Activated T-helper 1 cell treated with anti-CD3 and anti-CD28 coated beads, Interleukin-12 subunit alpha, Interleukin-12 subunit beta, Interleukin-2, Interleukin-4 antibody, amounts not matched to agents 30 ng/mL and 10 ng/mL and 1 ng/mL, durations not matched to agents 14 hours and 24 hours and 36 hours (primary cell): ENCODE data around the gene CCL19. TPM values are rescaled to one million over a fixed set of nuclear protein-coding genes. Genes with fewer than 3 reads are reported as not detected.

Experiments
- DNase-seq: peaks from one replicate; pipeline ENCODE4 v3.0.0; 2021; ENCODE audit warnings: low spot score
- H3K27ac Mint-ChIP-seq: one replicate; pipeline ENCODE4 v1.8.0; 2021; ENCODE audit warnings: mild to moderate bottlenecking, mixed read lengths
- H3K27me3 Mint-ChIP-seq: one replicate; pipeline ENCODE4 v1.8.0; 2022; ENCODE audit warnings: mild to moderate bottlenecking, moderate library complexity, mixed read lengths; ENCODE audit not compliant: insufficient read depth
- H3K36me3 Mint-ChIP-seq: one replicate; pipeline ENCODE4 v1.8.0; 2021; ENCODE audit warnings: low read depth, mixed read lengths
- H3K4me1 Mint-ChIP-seq: one replicate; pipeline ENCODE4 v1.8.0; 2021; ENCODE audit warnings: low read depth, mixed read lengths
- H3K4me3 Mint-ChIP-seq: one replicate; pipeline ENCODE4 v1.8.0; 2021; ENCODE audit warnings: mild to moderate bottlenecking, moderate library complexity, mixed read lengths
- H3K9me3 Mint-ChIP-seq: one replicate; pipeline ENCODE4 v1.8.0; 2021; ENCODE audit warnings: mixed read lengths
- intact Hi-C: fragments of 100-400 bp; cut with micrococcal nuclease; formaldehyde crosslinking; loops from one replicate; pipeline ENCODE4 v1.15.1; 2024
- total RNA-seq: library from RNA; stranded (reverse); gene quantifications from 2 replicates; pipeline ENCODE4 v1.2.3, GENCODE V29; 2022

CCL19 gene
- total RNA-seq, 1 donor from 2014 or later: not detected

GRCh38 chr9:34688329-34689115 lies 2.6 kb downstream of the CCL19 start:
- Mint-ChIP-seq H3K4me3 (no peak overlapping the region), H3K27me3 (no peaks in the 10 kb centered on the region), H3K4me1 (peaks cover 6% of the 10 kb centered on the region), H3K9me3 (no peaks in the 10 kb centered on the region), H3K27ac (no peak overlapping the region), H3K36me3 (no peaks in the 10 kb centered on the region)
- DNase-seq: no peak
- intact Hi-C loops: no loop called here

- Mint-ChIP-seq H3K27ac (no peak overlapping the region), H3K27me3 (no peaks in the 10 kb centered on the region)
- intact Hi-C loops: no loop called here
These were observed 3.6 kb downstream of the CCL19 start for GRCh38 chr9:34687276-34688030.

GRCh38 chr9:34686732-34687131 lies 4.3 kb downstream of the CCL19 start:
- H3K27me3 Mint-ChIP-seq: no peaks in the 10 kb centered on the region
- intact Hi-C loops: no loop called here
- H3K27ac Mint-ChIP-seq: no peak overlapping the region
- peaks cover 6% of the 10 kb centered on the region for H3K4me1 Mint-ChIP-seq
- H3K9me3 Mint-ChIP-seq: no peaks in the 10 kb centered on the region
- DNase-seq: no peak
- no peaks in the 10 kb centered on the region for H3K36me3 Mint-ChIP-seq
- H3K4me3 Mint-ChIP-seq: no peak overlapping the region

More at GRCh38 chr9:34687276-34688030, 3.6 kb downstream of the CCL19 start:
- Mint-ChIP-seq H3K4me3 (no peak overlapping the region), H3K36me3 (no peaks in the 10 kb centered on the region), H3K4me1 (peaks cover 6% of the 10 kb centered on the region), H3K9me3 (no peaks in the 10 kb centered on the region)
- no peak for DNase-seq

- Mint-ChIP-seq H3K36me3 (no peaks in the 10 kb centered on the region), H3K4me1 (peaks cover 6% of the 10 kb centered on the region), H3K4me3 (no peak overlapping the region), H3K9me3 (no peaks in the 10 kb centered on the region), H3K27me3 (no peaks in the 10 kb centered on the region), H3K27ac (no peak overlapping the region)
- DNase-seq: no peak
- intact Hi-C loops: no loop called here
These were observed 4.8 kb downstream of the CCL19 start for GRCh38 chr9:34686231-34686630.

- peaks cover 6% of the 10 kb centered on the region for H3K4me1 Mint-ChIP-seq
- H3K4me3 Mint-ChIP-seq: no peak overlapping the region
- H3K27ac Mint-ChIP-seq: no peak overlapping the region
- DNase-seq: no peak
- intact Hi-C loops: no loop called here
- no peaks in the 10 kb centered on the region for H3K36me3 Mint-ChIP-seq
- no peaks in the 10 kb centered on the region for H3K9me3 Mint-ChIP-seq
- no peaks in the 10 kb centered on the region for H3K27me3 Mint-ChIP-seq
These were observed 5.5 kb downstream of the CCL19 start for GRCh38 chr9:34685591-34685990.

- Mint-ChIP-seq H3K36me3 (no peaks in the 10 kb centered on the region), H3K27ac (no peak overlapping the region), H3K27me3 (no peaks in the 10 kb centered on the region), H3K4me3 (no peak overlapping the region), H3K9me3 (no peaks in the 10 kb centered on the region), H3K4me1 (peaks cover 6% of the 10 kb centered on the region)
- DNase-seq: no peak
- intact Hi-C loops: no loop called here
These were observed 6.3 kb downstream of the CCL19 start for GRCh38 chr9:34684816-34685215.

GRCh38 chr9:34684145-34684544 lies 6.9 kb downstream of the CCL19 start:
- H3K4me1 Mint-ChIP-seq: peaks cover 6% of the 10 kb centered on the region

GRCh38 chr9:34675869-34676268 lies 15.2 kb downstream of the CCL19 start:
- intact Hi-C loops: loop anchor here (1.0 kb wide), 1 partner anchor 26 kb away; no protein-coding TSS in a partner anchor
- Mint-ChIP-seq H3K27me3 (peaks cover 4% of the 10 kb centered on the region), H3K4me3 (no peak overlapping the region), H3K9me3 (no peaks in the 10 kb centered on the region), H3K36me3 (no peaks in the 10 kb centered on the region), H3K27ac (no peak overlapping the region), H3K4me1 (no peaks in the 10 kb centered on the region)
- no peak for DNase-seq

More at GRCh38 chr9:34684145-34684544, 6.9 kb downstream of the CCL19 start:
- Mint-ChIP-seq H3K4me3 (no peak overlapping the region), H3K36me3 (no peaks in the 10 kb centered on the region), H3K27me3 (no peaks in the 10 kb centered on the region), H3K9me3 (no peaks in the 10 kb centered on the region), H3K27ac (no peak overlapping the region)
- DNase-seq: no peak
- intact Hi-C loops: no loop called here

- intact Hi-C loops: loop anchor here (1.0 kb wide), 1 partner anchor 27 kb away; no protein-coding TSS in a partner anchor
These were observed 15.9 kb downstream of the CCL19 start for GRCh38 chr9:34675048-34675714.

GRCh38 chr9:34674440-34674839 lies 16.6 kb downstream of the CCL19 start:
- intact Hi-C loops: no loop called here
- Mint-ChIP-seq H3K4me1 (no peaks in the 10 kb centered on the region), H3K36me3 (peaks cover 4% of the 10 kb centered on the region)

More at GRCh38 chr9:34675048-34675714, 15.9 kb downstream of the CCL19 start:
- peak; percentile 31 for DNase-seq
- H3K9me3 Mint-ChIP-seq: no peaks in the 10 kb centered on the region
- H3K27me3 Mint-ChIP-seq: peaks cover 4% of the 10 kb centered on the region
- H3K27ac Mint-ChIP-seq: no peak overlapping the region
- H3K36me3 Mint-ChIP-seq: peaks cover 4% of the 10 kb centered on the region
- H3K4me1 Mint-ChIP-seq: no peaks in the 10 kb centered on the region
- H3K4me3 Mint-ChIP-seq: no peak overlapping the region

GRCh38 chr9:34671307-34671706 lies 19.8 kb downstream of the CCL19 start:
- intact Hi-C loops: no loop called here
- no peak overlapping the region for H3K27ac Mint-ChIP-seq

More at GRCh38 chr9:34674440-34674839, 16.6 kb downstream of the CCL19 start:
- Mint-ChIP-seq H3K4me3 (no peak overlapping the region), H3K27ac (no peak overlapping the region), H3K27me3 (peaks cover 4% of the 10 kb centered on the region), H3K9me3 (peaks cover under 1% of the 10 kb centered on the region)
- DNase-seq: no peak

GRCh38 chr9:34669809-34670562 lies 21.1 kb downstream of the CCL19 start:
- Mint-ChIP-seq H3K9me3 (peaks cover 5% of the 10 kb centered on the region), H3K27me3 (peaks cover 4% of the 10 kb centered on the region), H3K27ac (no peak overlapping the region), H3K4me3 (no peak overlapping the region), H3K4me1 (no peaks in the 10 kb centered on the region), H3K36me3 (peaks cover 12% of the 10 kb centered on the region)
- no peak for DNase-seq
- intact Hi-C loops: loop anchor here (10.0 kb wide), 1 partner anchor 405 kb away; the partner anchor contains the start of genes FANCG and VCP

More at GRCh38 chr9:34671307-34671706, 19.8 kb downstream of the CCL19 start:
- Mint-ChIP-seq H3K36me3 (peaks cover 12% of the 10 kb centered on the region), H3K4me1 (no peaks in the 10 kb centered on the region), H3K27me3 (peaks cover 4% of the 10 kb centered on the region), H3K4me3 (no peak overlapping the region), H3K9me3 (peaks cover 5% of the 10 kb centered on the region)
- no peak for DNase-seq
